ENCODE results near the gene DNAL1. TPM values are rescaled to one million over a fixed set of nuclear protein-coding genes. Genes with fewer than 3 reads are reported as not detected.

Gene DNAL1
- total and polyA plus RNA-seq, 2 of the 13 experiments (the other 11 are each of a cell fraction or from before 2014, with no cell fraction given), result 1.4 to 13.3 TPM

DNA sequence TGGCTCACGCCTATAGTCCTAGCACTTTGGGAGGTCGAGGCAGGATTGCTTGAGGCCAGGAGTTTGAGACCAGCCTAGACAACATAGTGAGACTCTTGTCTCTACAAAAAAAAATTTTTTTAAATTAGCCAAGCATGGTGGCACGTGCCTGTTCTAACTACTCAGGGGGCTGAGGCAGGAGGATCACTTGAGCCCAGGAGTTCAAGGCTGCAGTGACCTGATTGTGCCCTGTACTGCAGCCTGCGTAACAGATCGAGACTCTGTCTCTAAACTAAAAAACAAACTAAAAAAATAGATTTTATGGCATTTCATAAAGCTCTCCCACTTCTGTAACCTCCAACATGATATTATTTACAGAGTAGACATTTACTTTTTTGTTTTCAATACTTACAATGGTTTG, 39.8 kb downstream of the DNAL1 start:
- Histone ChIP-seq H3K27ac (ENCODE audit: extremely low read length, insufficient read depth, low read length) (no peak overlapping the region), H3K4me3 (replicated peaks in 1 of 3; ENCODE audit: insufficient read depth in 1 of 3, low read depth in 2 of 3, low read length in 3 of 3) (no peak overlapping the region), H3K9me3 (ENCODE audit: low read length) (no peaks in the 10 kb centered on the region), H3K79me2 (ENCODE audit: insufficient read depth, low read length) (no peaks in the 10 kb centered on the region), H3K36me3 (replicated peaks in 1 of 2; ENCODE audit: control insufficient read depth in 1 of 2, insufficient read depth in 2 of 2, low read length in 2 of 2) (no peaks in the 10 kb centered on the region), H3K4me2 (ENCODE audit: low read depth, low read length) (no peak overlapping the region), H3K4me1 (ENCODE audit: insufficient read depth, low read length) (no peaks in the 10 kb centered on the region), H3K27me3 (ENCODE audit: control insufficient read depth in 1 of 2, insufficient read depth in 2 of 2, low read length in 2 of 2) (no peaks in the 10 kb centered on the region), H3K9ac (ENCODE audit: insufficient read depth, low read depth, low read length) (no peak overlapping the region), H2AFZ (ENCODE audit: low read length) (no peak overlapping the region), H4K20me1 (ENCODE audit: insufficient read depth, low read length) (no peaks in the 10 kb centered on the region)
- ATAC-seq, result no peak
- no TSS peak for BruUV-seq (replicated peaks)
- intact Hi-C loops (cut with micrococcal nuclease; ENCODE audit: unreplicated experiment), result no loop called here
- ChIA-PET CTCF (ENCODE audit: low intra/inter-chr PET ratio, low total read pairs) (no interaction called here), POLR2A (no interaction called here)
- DNase-seq (ENCODE audit: low spot score), result no peak
- no peak for FAIRE-seq
- in situ Hi-C loops (cut with HindIII; ENCODE audit: extremely low pct_ligation_motif_present, low pct_unique_long_range_greater_than_20kb), result no loop called here
- TF ChIP-seq XBP1 (CRISPR knock-in tag; IDR thresholded peaks at IDR 0.05) (no peak), RARA (CRISPR knock-in tag; IDR thresholded peaks at IDR 0.05) (peak; percentile 63; the same call in 1 of the 2 replicates)
- WGBS (ENCODE audit: low lambda C conversion rate), result 75% methylated on average over 5 of the region's 5 CpGs

GRCh38 chr14:73685328-73685727, 40.5 kb downstream of the DNAL1 start:
- BruUV-seq (replicated peaks), result no TSS peak

More at GRCh38 chr14:73685328-73685727, 40.5 kb downstream of the DNAL1 start:
- 98% methylated on average over 9 of the region's 9 CpGs for WGBS (ENCODE audit: low lambda C conversion rate)
- FAIRE-seq, result no peak
- Histone ChIP-seq H2AFZ (ENCODE audit: low read length) (no peak overlapping the region), H4K20me1 (ENCODE audit: insufficient read depth, low read length) (no peaks in the 10 kb centered on the region), H3K9ac (ENCODE audit: insufficient read depth, low read depth, low read length) (no peak overlapping the region), H3K27ac (ENCODE audit: extremely low read length, insufficient read depth, low read length) (no peak overlapping the region), H3K4me2 (ENCODE audit: low read depth, low read length) (no peak overlapping the region), H3K4me3 (replicated peaks in 1 of 3; ENCODE audit: insufficient read depth in 1 of 3, low read depth in 2 of 3, low read length in 3 of 3) (no peak overlapping the region), H3K27me3 (ENCODE audit: control insufficient read depth in 1 of 2, insufficient read depth in 2 of 2, low read length in 2 of 2) (no peaks in the 10 kb centered on the region), H3K79me2 (ENCODE audit: insufficient read depth, low read length) (no peaks in the 10 kb centered on the region), H3K36me3 (replicated peaks in 1 of 2; ENCODE audit: control insufficient read depth in 1 of 2, insufficient read depth in 2 of 2, low read length in 2 of 2) (no peaks in the 10 kb centered on the region), H3K9me3 (ENCODE audit: low read length) (no peaks in the 10 kb centered on the region), H3K4me1 (ENCODE audit: insufficient read depth, low read length) (no peaks in the 10 kb centered on the region)
- TF ChIP-seq CEBPB (IDR thresholded peaks at IDR 0.05; ENCODE audit: borderline replicate concordance, low read depth, low read length) (peak; percentile 65; the same call in 1 of the 2 replicates), MXD4 (CRISPR knock-in tag; IDR thresholded peaks at IDR 0.05) (no peak), ZNF18 (CRISPR knock-in tag; IDR thresholded peaks at IDR 0.05; ENCODE audit: insufficient replicate concordance) (no peak), KDM5B (CRISPR knock-in tag; IDR thresholded peaks at IDR 0.05; ENCODE audit: borderline replicate concordance) (no peak)
- ChIA-PET CTCF (ENCODE audit: low intra/inter-chr PET ratio, low total read pairs) (no interaction called here), POLR2A (no interaction called here)
- intact Hi-C loops (cut with micrococcal nuclease; ENCODE audit: unreplicated experiment) (no loop called here), in situ Hi-C loops (cut with HindIII; ENCODE audit: extremely low pct_ligation_motif_present, low pct_unique_long_range_greater_than_20kb) (no loop called here)
- no peak for ATAC-seq
- DNase-seq (ENCODE audit: low spot score), result no peak

All from HepG2 (cell line).